Measurements from ENCODE around the gene SGK2. TPM values are rescaled to one million over a fixed set of nuclear protein-coding genes. Genes with fewer than 3 reads are reported as not detected.

The SGK2 gene
- total and polyA plus RNA-seq, 2 of the 13 experiments (the other 11 are each of a cell fraction or from before 2014, with no cell fraction given), result 6.2 to 29.4 TPM

DNA sequence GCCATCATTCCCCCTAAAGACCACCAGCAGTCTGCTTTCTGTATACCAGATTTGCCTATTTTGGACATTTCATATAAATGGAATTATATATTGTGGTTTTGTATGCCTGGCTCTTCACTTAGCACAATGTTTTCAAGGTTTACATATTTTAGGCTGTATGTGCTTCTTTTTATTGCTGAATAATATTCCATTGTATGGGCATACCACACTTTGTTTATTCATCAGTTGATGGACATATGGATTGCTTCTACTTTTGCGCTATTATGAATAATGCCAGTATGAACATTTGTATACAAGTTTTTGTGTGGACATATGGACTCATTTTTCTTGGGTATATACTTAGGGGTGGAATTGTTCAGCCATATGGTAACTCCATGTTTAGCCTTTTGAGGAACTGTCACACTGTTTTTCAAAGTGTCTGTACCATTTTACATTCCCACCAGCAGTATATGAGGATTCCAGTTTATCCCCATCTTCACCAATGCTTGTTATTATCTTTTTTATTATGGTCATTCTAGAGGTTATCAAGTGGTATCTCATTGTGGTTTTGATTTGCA, 38.7 kb upstream of the SGK2 start:
- TF ChIP-seq MED13 (CRISPR knock-in tag; IDR thresholded peaks at IDR 0.05), result no peak
- TF ChIP-seq NFRKB (IDR thresholded peaks at IDR 0.05), result no peak
- no peak for TF ChIP-seq SUZ12 (IDR thresholded peaks at IDR 0.05; ENCODE audit: low read depth, low read length)
- no peak for TF ChIP-seq ZNF510 (CRISPR knock-in tag; IDR thresholded peaks at IDR 0.05; ENCODE audit: low read depth)
- H3K27ac ChIP-seq (ENCODE audit: extremely low read length, insufficient read depth, low read length), result no peak overlapping the region
- ChIA-PET CTCF (ENCODE audit: low intra/inter-chr PET ratio, low total read pairs) (no interaction called here), POLR2A (no interaction called here)
- no peak overlapping the region for H3K4me3 ChIP-seq (replicated peaks in 1 of 3; ENCODE audit: insufficient read depth in 1 of 3, low read depth in 2 of 3, low read length in 3 of 3)
- intact Hi-C loops (cut with micrococcal nuclease; ENCODE audit: unreplicated experiment), result no loop called here
- no TSS peak for BruUV-seq (replicated peaks)
- H3K9ac ChIP-seq (ENCODE audit: insufficient read depth, low read depth, low read length), result no peak overlapping the region
- H3K4me1 ChIP-seq (ENCODE audit: insufficient read depth, low read length), result peaks cover 13% of the 10 kb centered on the region
- DNase-seq (ENCODE audit: low spot score) (no peak), ATAC-seq (no peak), FAIRE-seq (no peak)
- H3K4me2 ChIP-seq (ENCODE audit: low read depth, low read length), result no peak overlapping the region
- H3K9me3 ChIP-seq (ENCODE audit: low read length), result no peaks in the 10 kb centered on the region
- WGBS (ENCODE audit: low lambda C conversion rate), result 83% methylated on average over 1 of the region's 1 CpG
- no peaks in the 10 kb centered on the region for H4K20me1 ChIP-seq (ENCODE audit: insufficient read depth, low read length)
- H3K27me3 ChIP-seq (ENCODE audit: control insufficient read depth in 1 of 2, insufficient read depth in 2 of 2, low read length in 2 of 2), result no peaks in the 10 kb centered on the region
- in situ Hi-C loops (cut with HindIII; ENCODE audit: extremely low pct_ligation_motif_present, low pct_unique_long_range_greater_than_20kb), result no loop called here
- no peak overlapping the region for H2AFZ ChIP-seq (ENCODE audit: low read length)
- H3K36me3 ChIP-seq (replicated peaks in 1 of 2; ENCODE audit: control insufficient read depth in 1 of 2, insufficient read depth in 2 of 2, low read length in 2 of 2), result peaks cover 1 to 4% of the 10 kb centered on the region in 2 experiments; a peak in 2 of 5 replicates
- H3K79me2 ChIP-seq (ENCODE audit: insufficient read depth, low read length), result peaks cover 3% of the 10 kb centered on the region

DNA sequence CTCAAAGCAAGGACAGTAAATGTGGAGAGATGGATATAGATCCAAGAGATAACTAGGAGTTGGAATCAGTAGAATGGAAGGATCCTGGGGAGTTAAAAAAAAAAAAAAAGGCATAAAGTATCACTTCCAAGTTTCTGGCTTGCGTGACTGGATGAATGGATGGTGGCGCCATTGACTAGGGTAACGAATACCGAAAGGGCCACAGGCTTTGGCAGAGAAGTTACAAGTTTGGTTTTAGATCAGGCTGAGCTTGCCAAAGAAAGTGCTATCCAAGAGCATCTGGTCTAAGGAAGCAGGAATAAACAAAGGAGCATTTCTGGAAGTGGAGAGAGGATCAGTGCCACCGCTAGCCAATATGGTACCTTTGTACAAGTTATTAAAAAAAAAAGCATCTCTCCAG, 33.8 kb upstream of the SGK2 start:
- CTCF ChIA-PET (ENCODE audit: low intra/inter-chr PET ratio, low total read pairs), result no interaction called here
- H3K4me2 ChIP-seq (ENCODE audit: low read depth, low read length), result no peak overlapping the region
- H3K4me3 ChIP-seq (replicated peaks in 1 of 3; ENCODE audit: insufficient read depth in 1 of 3, low read depth in 2 of 3, low read length in 3 of 3), result no peak overlapping the region
- WGBS (ENCODE audit: low lambda C conversion rate), result 80% methylated on average over 5 of the region's 5 CpGs
- no peaks in the 10 kb centered on the region for H3K36me3 ChIP-seq (replicated peaks in 1 of 2; ENCODE audit: control insufficient read depth in 1 of 2, insufficient read depth in 2 of 2, low read length in 2 of 2)
- H4K20me1 ChIP-seq (ENCODE audit: insufficient read depth, low read length), result no peaks in the 10 kb centered on the region
- peaks cover 12% of the 10 kb centered on the region for H3K4me1 ChIP-seq (ENCODE audit: insufficient read depth, low read length)
- POLR2A ChIA-PET, result interaction anchor here (1.7 to 2.5 kb wide), 2 partner anchors 11 to 67 kb away, joined by 6 to 10 read pairs; partner anchors contain the start of gene SRSF6
- FAIRE-seq, result no peak
- in situ Hi-C loops (cut with HindIII; ENCODE audit: extremely low pct_ligation_motif_present, low pct_unique_long_range_greater_than_20kb) (no loop called here), intact Hi-C loops (cut with micrococcal nuclease; ENCODE audit: unreplicated experiment) (no loop called here)
- BruUV-seq (replicated peaks), result no TSS peak
- no peak for ATAC-seq
- H3K27ac ChIP-seq (ENCODE audit: extremely low read length, insufficient read depth, low read length), result no peak overlapping the region
- H3K9me3 ChIP-seq (ENCODE audit: low read length), result no peaks in the 10 kb centered on the region
- no peak for DNase-seq (ENCODE audit: low spot score)
- H3K27me3 ChIP-seq (ENCODE audit: control insufficient read depth in 1 of 2, insufficient read depth in 2 of 2, low read length in 2 of 2), result no peaks in the 10 kb centered on the region
- H3K9ac ChIP-seq (ENCODE audit: insufficient read depth, low read depth, low read length), result no peak overlapping the region
- no peaks in the 10 kb centered on the region for H3K79me2 ChIP-seq (ENCODE audit: insufficient read depth, low read length)
- H2AFZ ChIP-seq (ENCODE audit: low read length), result no peak overlapping the region
- TF ChIP-seq KLF9 (CRISPR knock-in tag; IDR thresholded peaks at IDR 0.05; ENCODE audit: low read depth), result no peak
- no peak for TF ChIP-seq SAFB2 (CRISPR knock-in tag; IDR thresholded peaks at IDR 0.05; ENCODE audit: borderline replicate concordance, low read depth)
- no peak for TF ChIP-seq ZNF672 (CRISPR knock-in tag; IDR thresholded peaks at IDR 0.05)
- TF ChIP-seq ZNF543 (CRISPR knock-in tag; IDR thresholded peaks at IDR 0.05), result no peak
- no peak for TF ChIP-seq ZSCAN25 (CRISPR knock-in tag; IDR thresholded peaks at IDR 0.05)
- TF ChIP-seq LCORL (IDR thresholded peaks at IDR 0.05), result no peak
- TF ChIP-seq LCORL (CRISPR knock-in tag; IDR thresholded peaks at IDR 0.05), result no peak
- TF ChIP-seq ZNF597 (CRISPR knock-in tag; IDR thresholded peaks at IDR 0.05), result no peak
- TF ChIP-seq PHF8 (CRISPR knock-in tag; IDR thresholded peaks at IDR 0.05), result no peak
- no peak for TF ChIP-seq TGIF2 (CRISPR knock-in tag; IDR thresholded peaks at IDR 0.05)
- no peak for TF ChIP-seq NFIC (IDR thresholded peaks at IDR 0.05; ENCODE audit: low read length)
- no peak for TF ChIP-seq AHR (CRISPR knock-in tag; IDR thresholded peaks at IDR 0.05)
- TF ChIP-seq ZNF292 (CRISPR knock-in tag; IDR thresholded peaks at IDR 0.05; ENCODE audit: borderline replicate concordance, low read depth), result no peak

All from HepG2 (cell line).